ENCODE measurements around the gene RNF113B. TPM values are rescaled to one million over a fixed set of nuclear protein-coding genes. Genes with fewer than 3 reads are reported as not detected.
A peak's percentile ranks its signal among the peaks of the same experiment; 100 is the strongest.

RNF113B gene
- total and polyA plus RNA-seq, 2 of the 13 experiments (the other 11 are each of a cell fraction or from before 2014, with no cell fraction given), result not detected

DNA sequence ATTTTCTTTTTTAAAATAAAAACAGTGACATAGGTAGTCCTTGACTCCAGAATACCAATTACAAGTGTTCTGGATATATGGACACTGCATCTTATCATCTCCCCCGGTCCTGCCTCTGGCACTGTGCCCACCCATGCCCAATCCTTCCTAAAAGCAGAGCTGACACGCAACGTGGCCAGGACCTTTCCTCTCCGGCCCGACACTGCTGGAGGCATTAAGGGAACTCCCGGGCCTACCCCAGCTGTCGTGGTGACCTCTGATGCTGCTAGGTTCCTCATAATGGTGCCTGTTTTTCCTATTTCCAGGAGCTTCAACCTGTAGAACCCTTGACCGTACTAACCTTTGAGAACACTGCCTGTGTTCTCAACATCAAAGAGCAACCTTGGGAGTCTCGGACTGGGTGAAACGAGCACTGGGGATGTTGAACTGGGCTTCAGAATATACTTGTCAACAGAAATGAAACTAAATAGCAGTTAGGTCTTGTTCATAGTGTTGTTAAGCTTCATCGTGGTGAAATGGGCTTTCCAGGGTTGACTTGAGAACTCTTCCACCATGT is 13.9 kb upstream of the RNF113B start (continued):
- TF ChIP-seq, protein P1, sequence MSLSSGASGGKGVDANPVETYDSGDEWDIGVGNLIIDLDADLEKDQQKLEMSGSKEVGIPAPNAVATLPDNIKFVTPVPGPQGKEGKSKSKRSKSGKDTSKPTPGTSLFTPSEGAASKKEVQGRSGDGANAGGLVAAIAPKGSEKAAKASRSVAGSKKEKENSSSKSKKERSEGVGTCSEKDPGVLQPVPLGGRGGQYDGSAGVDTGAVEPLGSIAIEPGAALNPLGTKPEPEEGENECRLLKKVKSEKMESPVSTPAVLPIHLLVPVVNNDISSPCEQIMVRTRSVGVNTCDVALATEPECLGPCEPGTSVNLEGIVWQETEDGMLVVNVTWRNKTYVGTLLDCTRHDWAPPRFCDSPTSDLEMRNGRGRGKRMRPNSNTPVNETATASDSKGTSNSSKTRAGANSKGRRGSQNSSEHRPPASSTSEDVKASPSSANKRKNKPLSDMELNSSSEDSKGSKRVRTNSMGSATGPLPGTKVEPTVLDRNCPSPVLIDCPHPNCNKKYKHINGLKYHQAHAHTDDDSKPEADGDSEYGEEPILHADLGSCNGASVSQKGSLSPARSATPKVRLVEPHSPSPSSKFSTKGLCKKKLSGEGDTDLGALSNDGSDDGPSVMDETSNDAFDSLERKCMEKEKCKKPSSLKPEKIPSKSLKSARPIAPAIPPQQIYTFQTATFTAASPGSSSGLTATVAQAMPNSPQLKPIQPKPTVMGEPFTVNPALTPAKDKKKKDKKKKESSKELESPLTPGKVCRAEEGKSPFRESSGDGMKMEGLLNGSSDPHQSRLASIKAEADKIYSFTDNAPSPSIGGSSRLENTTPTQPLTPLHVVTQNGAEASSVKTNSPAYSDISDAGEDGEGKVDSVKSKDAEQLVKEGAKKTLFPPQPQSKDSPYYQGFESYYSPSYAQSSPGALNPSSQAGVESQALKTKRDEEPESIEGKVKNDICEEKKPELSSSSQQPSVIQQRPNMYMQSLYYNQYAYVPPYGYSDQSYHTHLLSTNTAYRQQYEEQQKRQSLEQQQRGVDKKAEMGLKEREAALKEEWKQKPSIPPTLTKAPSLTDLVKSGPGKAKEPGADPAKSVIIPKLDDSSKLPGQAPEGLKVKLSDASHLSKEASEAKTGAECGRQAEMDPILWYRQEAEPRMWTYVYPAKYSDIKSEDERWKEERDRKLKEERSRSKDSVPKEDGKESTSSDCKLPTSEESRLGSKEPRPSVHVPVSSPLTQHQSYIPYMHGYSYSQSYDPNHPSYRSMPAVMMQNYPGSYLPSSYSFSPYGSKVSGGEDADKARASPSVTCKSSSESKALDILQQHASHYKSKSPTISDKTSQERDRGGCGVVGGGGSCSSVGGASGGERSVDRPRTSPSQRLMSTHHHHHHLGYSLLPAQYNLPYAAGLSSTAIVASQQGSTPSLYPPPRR (CRISPR knock-in tag; IDR thresholded peaks at IDR 0.05; ENCODE audit: borderline replicate concordance), result 0 out of 2 replicates have a peak, but pooled peaks have one; percentile 25
- TF ChIP-seq, protein P2, sequence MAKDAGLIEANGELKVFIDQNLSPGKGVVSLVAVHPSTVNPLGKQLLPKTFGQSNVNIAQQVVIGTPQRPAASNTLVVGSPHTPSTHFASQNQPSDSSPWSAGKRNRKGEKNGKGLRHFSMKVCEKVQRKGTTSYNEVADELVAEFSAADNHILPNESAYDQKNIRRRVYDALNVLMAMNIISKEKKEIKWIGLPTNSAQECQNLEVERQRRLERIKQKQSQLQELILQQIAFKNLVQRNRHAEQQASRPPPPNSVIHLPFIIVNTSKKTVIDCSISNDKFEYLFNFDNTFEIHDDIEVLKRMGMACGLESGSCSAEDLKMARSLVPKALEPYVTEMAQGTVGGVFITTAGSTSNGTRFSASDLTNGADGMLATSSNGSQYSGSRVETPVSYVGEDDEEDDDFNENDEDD (CRISPR knock-in tag; IDR thresholded peaks at IDR 0.05; ENCODE audit: borderline replicate concordance), result no peak
- TF ChIP-seq, protein P3, sequence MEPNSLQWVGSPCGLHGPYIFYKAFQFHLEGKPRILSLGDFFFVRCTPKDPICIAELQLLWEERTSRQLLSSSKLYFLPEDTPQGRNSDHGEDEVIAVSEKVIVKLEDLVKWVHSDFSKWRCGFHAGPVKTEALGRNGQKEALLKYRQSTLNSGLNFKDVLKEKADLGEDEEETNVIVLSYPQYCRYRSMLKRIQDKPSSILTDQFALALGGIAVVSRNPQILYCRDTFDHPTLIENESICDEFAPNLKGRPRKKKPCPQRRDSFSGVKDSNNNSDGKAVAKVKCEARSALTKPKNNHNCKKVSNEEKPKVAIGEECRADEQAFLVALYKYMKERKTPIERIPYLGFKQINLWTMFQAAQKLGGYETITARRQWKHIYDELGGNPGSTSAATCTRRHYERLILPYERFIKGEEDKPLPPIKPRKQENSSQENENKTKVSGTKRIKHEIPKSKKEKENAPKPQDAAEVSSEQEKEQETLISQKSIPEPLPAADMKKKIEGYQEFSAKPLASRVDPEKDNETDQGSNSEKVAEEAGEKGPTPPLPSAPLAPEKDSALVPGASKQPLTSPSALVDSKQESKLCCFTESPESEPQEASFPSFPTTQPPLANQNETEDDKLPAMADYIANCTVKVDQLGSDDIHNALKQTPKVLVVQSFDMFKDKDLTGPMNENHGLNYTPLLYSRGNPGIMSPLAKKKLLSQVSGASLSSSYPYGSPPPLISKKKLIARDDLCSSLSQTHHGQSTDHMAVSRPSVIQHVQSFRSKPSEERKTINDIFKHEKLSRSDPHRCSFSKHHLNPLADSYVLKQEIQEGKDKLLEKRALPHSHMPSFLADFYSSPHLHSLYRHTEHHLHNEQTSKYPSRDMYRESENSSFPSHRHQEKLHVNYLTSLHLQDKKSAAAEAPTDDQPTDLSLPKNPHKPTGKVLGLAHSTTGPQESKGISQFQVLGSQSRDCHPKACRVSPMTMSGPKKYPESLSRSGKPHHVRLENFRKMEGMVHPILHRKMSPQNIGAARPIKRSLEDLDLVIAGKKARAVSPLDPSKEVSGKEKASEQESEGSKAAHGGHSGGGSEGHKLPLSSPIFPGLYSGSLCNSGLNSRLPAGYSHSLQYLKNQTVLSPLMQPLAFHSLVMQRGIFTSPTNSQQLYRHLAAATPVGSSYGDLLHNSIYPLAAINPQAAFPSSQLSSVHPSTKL (CRISPR knock-in tag; IDR thresholded peaks at IDR 0.05), result peak; percentile 36; the same call in 1 of the 2 replicates
- TF ChIP-seq ZNF773 (CRISPR knock-in tag; IDR thresholded peaks at IDR 0.05; ENCODE audit: borderline replicate concordance), result no peak
- TF ChIP-seq NR2F6 (IDR thresholded peaks at IDR 0.05), result peak; percentile 43; the same call in 1 of the 2 replicates
- peak; percentile 30; the same call in 1 of the 2 replicates for TF ChIP-seq NR2F6 (CRISPR knock-in tag; IDR thresholded peaks at IDR 0.05)
- peak; percentile 55 for TF ChIP-seq TCF7 (IDR thresholded peaks at IDR 0.05; ENCODE audit: low read depth)
- TF ChIP-seq, protein P4, sequence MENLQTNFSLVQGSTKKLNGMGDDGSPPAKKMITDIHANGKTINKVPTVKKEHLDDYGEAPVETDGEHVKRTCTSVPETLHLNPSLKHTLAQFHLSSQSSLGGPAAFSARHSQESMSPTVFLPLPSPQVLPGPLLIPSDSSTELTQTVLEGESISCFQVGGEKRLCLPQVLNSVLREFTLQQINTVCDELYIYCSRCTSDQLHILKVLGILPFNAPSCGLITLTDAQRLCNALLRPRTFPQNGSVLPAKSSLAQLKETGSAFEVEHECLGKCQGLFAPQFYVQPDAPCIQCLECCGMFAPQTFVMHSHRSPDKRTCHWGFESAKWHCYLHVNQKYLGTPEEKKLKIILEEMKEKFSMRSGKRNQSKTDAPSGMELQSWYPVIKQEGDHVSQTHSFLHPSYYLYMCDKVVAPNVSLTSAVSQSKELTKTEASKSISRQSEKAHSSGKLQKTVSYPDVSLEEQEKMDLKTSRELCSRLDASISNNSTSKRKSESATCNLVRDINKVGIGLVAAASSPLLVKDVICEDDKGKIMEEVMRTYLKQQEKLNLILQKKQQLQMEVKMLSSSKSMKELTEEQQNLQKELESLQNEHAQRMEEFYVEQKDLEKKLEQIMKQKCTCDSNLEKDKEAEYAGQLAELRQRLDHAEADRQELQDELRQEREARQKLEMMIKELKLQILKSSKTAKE (CRISPR knock-in tag; IDR thresholded peaks at IDR 0.05; ENCODE audit: borderline replicate concordance), result 0 out of 2 replicates have a peak, but pooled peaks have one; percentile 17
- TF ChIP-seq PPARG (CRISPR knock-in tag; conservative IDR thresholded peaks at IDR 0.05), result peak; percentile 65; the same call in 1 of the 2 replicates
- TF ChIP-seq ZNF816 (CRISPR knock-in tag; IDR thresholded peaks at IDR 0.05; ENCODE audit: borderline replicate concordance), result no peak
- TF ChIP-seq RARA (CRISPR knock-in tag; IDR thresholded peaks at IDR 0.05), result peak; percentile 88
- 0 out of 2 replicates have a peak, but pooled peaks have one; percentile 31 for TF ChIP-seq ZMYM4 (CRISPR knock-in tag; IDR thresholded peaks at IDR 0.05)
